Esophagus squamous epithelium (tissue), 5 donors: ENCODE data around the gene KRT15. TPM values are rescaled to one million over a fixed set of nuclear protein-coding genes. Genes with fewer than 3 reads are reported as not detected.

Source experiments
- DNase-seq: peaks from one replicate; lab custom pipeline; 2025; lab: John Stamatoyannopoulos, UW
- H3K27ac ChIP-seq, 4 donors: fragments of 200-600 bp; sonication (generic); one replicate each; pipeline ENCODE4 v1.5.1; 2016 to 2019; ENCODE audit warnings: mild to moderate bottlenecking in 1 of 4
- H3K27me3 ChIP-seq, 4 donors: fragments of 200-600 bp; sonication (generic); 1 replicate in 3 of 4; 2 replicates in 1 of 4; pipeline versions ENCODE4 v1.5.1 to v1.6.0; 2017 to 2021; ENCODE audit warnings: antibody characterized with exemption in 1 of 4
- H3K36me3 ChIP-seq, 3 donors: fragments of 200-600 bp; sonication (generic); one replicate each; pipeline ENCODE4 v1.5.1; 2016 to 2019
- H3K4me1 ChIP-seq, 3 donors: fragments of 200-600 bp; sonication (generic); one replicate each; pipeline ENCODE4 v1.5.1; 2017 to 2019
- H3K4me3 ChIP-seq, 4 donors: fragments of 200-600 bp; sonication (generic); 1 replicate in 3 of 4; 2 replicates in 1 of 4; pipeline ENCODE4 v1.5.1; 2016 to 2019; ENCODE audit warnings: mild to moderate bottlenecking in 2 of 4, moderate library complexity in 1 of 4
- H3K9me3 ChIP-seq, 3 donors: fragments of 200-600 bp; sonication (generic); one replicate each; pipeline ENCODE4 v1.5.1; 2016 to 2019
- POLR2A ChIP-seq, 4 donors: fragments of 450-650 bp; IDR thresholded peaks; one replicate each; pipeline ENCODE4 v1.6.1; 2017; ENCODE audit warnings: antibody characterized with exemption in 4 of 4, mild to moderate bottlenecking in 4 of 4, moderate library complexity in 3 of 4
- WGBS, 2 donors: methylation state at CpG; one replicate each; pipeline ENCODE4 v1.1.5; 2018; 5-methylcytosine and 5-hydroxymethylcytosine counted together
- intact Hi-C: fragments of 100-400 bp; cut with DNase I; formaldehyde crosslinking; loops from one replicate; pipeline ENCODE4 v1.15.0; 2022
- total RNA-seq, 4 donors: library from RNA; depleted of rRNA; stranded (reverse); fragments of >200 nt; gene quantifications; one replicate each; pipeline ENCODE4 v1.1.0, GENCODE V29; 2016
- TF ChIP-seq, protein P1 (sequence below), 6 experiments: fragments of 450-650 bp in 4 of 6; fragments of 200-600 bp in 2 of 6; sonication (generic) in 2 of 6; IDR thresholded peaks; one replicate each; pipeline ENCODE4 v1.5.1; 2016 to 2019; ENCODE audit warnings: antibody characterized with exemption in 6 of 6, mild to moderate bottlenecking in 4 of 6, moderate library complexity in 4 of 6
- donor health status: DM: yes; HTN: yes; CAD: no.

Gene KRT15
- total RNA-seq, 4 donors from 2014 or later, result 743 to 2,833 (median 2,484) TPM

DNA sequence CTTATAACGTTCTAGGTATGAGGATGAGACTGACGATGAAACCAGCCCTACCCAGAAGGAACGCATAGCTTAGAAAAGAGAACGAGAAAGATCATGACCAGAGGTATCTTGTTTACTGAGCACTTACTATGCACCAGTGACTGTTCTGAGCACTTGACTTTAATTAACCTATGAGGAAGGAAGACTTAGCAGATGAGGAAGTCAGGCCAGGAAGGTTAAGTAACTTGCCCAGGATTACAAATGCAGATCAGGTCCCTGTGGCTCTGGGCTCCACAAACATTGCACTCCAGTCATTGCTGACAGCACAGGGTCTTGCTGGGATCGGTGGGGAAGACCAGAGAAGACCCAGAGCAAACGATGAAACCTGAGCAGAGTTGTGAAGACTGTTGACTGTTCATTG, 20.4 kb downstream of the KRT15 start:
- peak in 1 of 4 donors; percentile 17 for TF ChIP-seq POLR2A (IDR thresholded peaks at IDR 0.05)
- TF ChIP-seq, protein P1, sequence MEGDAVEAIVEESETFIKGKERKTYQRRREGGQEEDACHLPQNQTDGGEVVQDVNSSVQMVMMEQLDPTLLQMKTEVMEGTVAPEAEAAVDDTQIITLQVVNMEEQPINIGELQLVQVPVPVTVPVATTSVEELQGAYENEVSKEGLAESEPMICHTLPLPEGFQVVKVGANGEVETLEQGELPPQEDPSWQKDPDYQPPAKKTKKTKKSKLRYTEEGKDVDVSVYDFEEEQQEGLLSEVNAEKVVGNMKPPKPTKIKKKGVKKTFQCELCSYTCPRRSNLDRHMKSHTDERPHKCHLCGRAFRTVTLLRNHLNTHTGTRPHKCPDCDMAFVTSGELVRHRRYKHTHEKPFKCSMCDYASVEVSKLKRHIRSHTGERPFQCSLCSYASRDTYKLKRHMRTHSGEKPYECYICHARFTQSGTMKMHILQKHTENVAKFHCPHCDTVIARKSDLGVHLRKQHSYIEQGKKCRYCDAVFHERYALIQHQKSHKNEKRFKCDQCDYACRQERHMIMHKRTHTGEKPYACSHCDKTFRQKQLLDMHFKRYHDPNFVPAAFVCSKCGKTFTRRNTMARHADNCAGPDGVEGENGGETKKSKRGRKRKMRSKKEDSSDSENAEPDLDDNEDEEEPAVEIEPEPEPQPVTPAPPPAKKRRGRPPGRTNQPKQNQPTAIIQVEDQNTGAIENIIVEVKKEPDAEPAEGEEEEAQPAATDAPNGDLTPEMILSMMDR (IDR thresholded peaks at IDR 0.05), result no peak
- WGBS, 2 donors, result 32 to 39% methylated on average over 6 of the region's 6 CpGs
- no peak for DNase-seq
- Histone ChIP-seq H3K9me3 (no peaks in the 10 kb centered on the region), H3K4me1 (peaks cover 4 to 94% (median 28%) of the 10 kb centered on the region in 3 donors), H3K27ac (peak overlapping the region; percentile 65 to 92 (median 82)), H3K27me3 (peaks cover 0 to 7% (median 0%) of the 10 kb centered on the region in 4 donors), H3K36me3 (peaks cover 0 to 23% (median 0%) of the 10 kb centered on the region in 3 donors), H3K4me3 (peak overlapping the region in 2 of 4 donors; percentile 2 to 24)
- intact Hi-C loops, result no loop called here

DNA sequence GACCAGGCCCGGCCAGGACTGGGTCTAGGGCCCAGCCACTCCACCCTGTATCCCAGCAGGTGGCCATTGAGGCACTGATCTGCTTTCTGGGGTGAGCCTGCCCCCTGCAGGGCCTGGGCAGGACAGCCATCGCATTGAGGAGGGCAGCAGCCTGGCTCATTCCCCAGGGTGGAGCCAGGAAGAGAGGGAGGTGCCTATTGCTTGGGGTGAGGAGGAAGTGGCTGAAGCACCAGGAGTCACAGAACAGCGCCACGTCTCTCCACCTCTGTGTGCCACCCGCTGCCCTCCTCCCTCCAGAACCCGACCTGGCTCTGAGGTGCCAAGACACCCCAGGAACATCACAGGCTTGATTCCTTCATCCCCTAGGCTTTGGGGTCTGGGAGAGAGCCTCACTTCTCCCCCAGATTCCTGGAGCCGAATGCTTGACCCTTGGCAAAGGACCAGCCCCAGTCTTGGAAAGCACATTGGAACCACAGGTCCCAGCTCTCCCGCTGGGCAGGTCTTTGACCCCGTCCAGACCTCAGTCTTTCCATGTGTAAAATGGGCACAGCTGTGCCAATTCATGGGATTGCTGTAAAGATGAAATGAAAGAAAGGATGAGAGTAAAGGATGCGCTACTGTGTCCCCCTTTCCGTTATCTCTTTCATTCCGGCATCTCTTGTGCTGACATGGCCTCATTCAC, 21.7 kb downstream of the KRT15 start:
- TF ChIP-seq, protein P1 (IDR thresholded peaks at IDR 0.05), result peak in 5 of 6 experiments; percentile 55 to 95 (median 87)
- peak in 1 of 4 donors; percentile 15 for TF ChIP-seq POLR2A (IDR thresholded peaks at IDR 0.05)
- H3K4me1 ChIP-seq, result peaks cover 4 to 94% (median 38%) of the 10 kb centered on the region in 3 donors
- H3K4me3 ChIP-seq, result no peak overlapping the region
- intact Hi-C loops, result no loop called here
- no peak for DNase-seq
- H3K36me3 ChIP-seq, result peaks cover 0 to 10% (median 0%) of the 10 kb centered on the region in 3 donors
- peaks cover 0 to 7% (median 0%) of the 10 kb centered on the region in 4 donors for H3K27me3 ChIP-seq
- no peaks in the 10 kb centered on the region for H3K9me3 ChIP-seq
- 51 to 89% methylated on average over 5 to 6 of the region's 12 CpGs for WGBS, 2 donors
- peak overlapping the region; percentile 65 to 92 (median 82) for H3K27ac ChIP-seq

DNA sequence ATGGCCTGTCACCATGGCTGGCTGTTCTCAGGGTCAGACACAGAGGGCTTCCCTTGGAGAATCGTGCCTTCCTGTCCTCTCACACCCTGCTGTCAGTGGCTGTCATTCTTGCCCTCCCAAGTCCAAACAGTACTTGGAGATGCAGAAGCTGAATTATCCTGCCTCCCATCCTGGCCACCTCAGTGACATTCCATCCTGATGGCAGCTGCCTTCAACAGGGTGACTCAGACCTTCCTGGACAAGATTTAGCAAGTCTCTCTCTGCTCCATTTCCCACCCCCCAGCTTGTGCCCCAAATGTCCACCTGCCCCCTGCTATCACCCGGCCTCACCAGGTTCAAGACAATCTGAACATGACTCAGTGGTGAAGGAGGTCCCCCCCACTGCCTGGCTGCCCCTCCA, 24.2 kb downstream of the KRT15 start:
- Histone ChIP-seq H3K9me3 (no peaks in the 10 kb centered on the region), H3K4me1 (peaks cover 4 to 79% (median 38%) of the 10 kb centered on the region in 3 donors), H3K27ac (peak overlapping the region in 1 of 4 donors; percentile 9), H3K4me3 (no peak overlapping the region), H3K36me3 (no peaks in the 10 kb centered on the region), H3K27me3 (peaks cover 0 to 5% (median 0%) of the 10 kb centered on the region in 4 donors)
- no peak for TF ChIP-seq POLR2A (IDR thresholded peaks at IDR 0.05)
- TF ChIP-seq, protein P1 (IDR thresholded peaks at IDR 0.05), result no peak
- DNase-seq, result no peak
- WGBS, 2 donors, result 14% methylated on average over 1 of the region's 2 CpGs; no CpG with 5 or more reads in 1 of the 2 donors
- intact Hi-C loops, result no loop called here

DNA sequence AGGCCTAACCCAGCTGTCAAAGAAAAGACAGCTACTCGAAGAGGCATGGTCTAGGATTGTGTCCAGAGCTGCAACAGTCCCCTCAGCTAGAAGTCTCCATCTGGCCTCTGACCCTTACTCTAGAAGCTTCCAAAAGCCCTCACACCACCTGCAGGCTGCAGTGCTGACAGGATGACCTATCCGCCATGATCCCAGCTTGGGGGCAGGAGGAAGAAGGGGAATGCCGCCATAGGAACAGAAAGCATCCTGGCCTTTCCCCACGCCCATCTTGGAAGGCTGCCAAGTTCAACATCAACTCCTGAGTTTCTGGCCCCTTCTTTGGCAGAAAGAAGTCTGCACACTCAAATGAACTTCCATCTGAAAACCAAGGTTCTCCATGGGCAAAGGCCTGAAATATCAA, 25.9 kb downstream of the KRT15 start:
- TF ChIP-seq, protein P1 (IDR thresholded peaks at IDR 0.05), result no peak
- TF ChIP-seq POLR2A (IDR thresholded peaks at IDR 0.05), result no peak
- H3K4me1 ChIP-seq, result peaks cover 4 to 62% (median 28%) of the 10 kb centered on the region in 3 donors
- 35 to 64% methylated on average over 3 to 4 of the region's 4 CpGs for WGBS, 2 donors
- no peaks in the 10 kb centered on the region for H3K27me3 ChIP-seq
- intact Hi-C loops, result no loop called here
- no peaks in the 10 kb centered on the region for H3K9me3 ChIP-seq
- no peak overlapping the region for H3K27ac ChIP-seq
- no peaks in the 10 kb centered on the region for H3K36me3 ChIP-seq
- H3K4me3 ChIP-seq, result no peak overlapping the region
- no peak for DNase-seq

DNA sequence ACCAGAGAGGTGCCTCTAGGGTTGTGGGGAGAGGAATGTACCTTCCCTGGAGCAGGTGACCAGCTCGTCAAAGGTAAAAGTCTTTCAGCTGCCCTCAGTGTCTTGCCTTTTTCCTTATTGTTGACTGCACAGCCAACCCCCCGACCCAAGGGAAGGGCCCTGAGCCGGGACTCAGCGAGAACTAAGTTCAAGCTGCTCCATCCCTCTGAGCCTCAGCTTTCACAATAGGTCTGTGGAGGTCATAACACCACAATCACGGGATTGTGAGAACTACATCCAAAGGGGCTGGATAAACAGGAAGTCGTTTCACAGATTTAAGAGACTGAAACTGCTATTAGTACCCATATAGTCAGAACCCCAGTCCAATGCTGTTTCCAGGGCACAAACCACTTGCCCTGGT, 26.3 kb downstream of the KRT15 start:
- Histone ChIP-seq H3K36me3 (no peaks in the 10 kb centered on the region), H3K9me3 (no peaks in the 10 kb centered on the region), H3K27me3 (no peaks in the 10 kb centered on the region), H3K4me1 (peaks cover 4 to 58% (median 25%) of the 10 kb centered on the region in 3 donors), H3K4me3 (no peak overlapping the region), H3K27ac (no peak overlapping the region)
- no peak for DNase-seq
- TF ChIP-seq, protein P1 (IDR thresholded peaks at IDR 0.05), result no peak
- no peak for TF ChIP-seq POLR2A (IDR thresholded peaks at IDR 0.05)
- 31 to 80% methylated on average over 1 to 3 of the region's 6 CpGs for WGBS, 2 donors
- intact Hi-C loops, result no loop called here
